ENCODE results near the gene PIEZO1. TPM values are rescaled to one million over a fixed set of nuclear protein-coding genes. Genes with fewer than 3 reads are reported as not detected.

PIEZO1 gene
- total RNA-seq, 1 experiment from 2014 or later: 47.1 TPM

DNA sequence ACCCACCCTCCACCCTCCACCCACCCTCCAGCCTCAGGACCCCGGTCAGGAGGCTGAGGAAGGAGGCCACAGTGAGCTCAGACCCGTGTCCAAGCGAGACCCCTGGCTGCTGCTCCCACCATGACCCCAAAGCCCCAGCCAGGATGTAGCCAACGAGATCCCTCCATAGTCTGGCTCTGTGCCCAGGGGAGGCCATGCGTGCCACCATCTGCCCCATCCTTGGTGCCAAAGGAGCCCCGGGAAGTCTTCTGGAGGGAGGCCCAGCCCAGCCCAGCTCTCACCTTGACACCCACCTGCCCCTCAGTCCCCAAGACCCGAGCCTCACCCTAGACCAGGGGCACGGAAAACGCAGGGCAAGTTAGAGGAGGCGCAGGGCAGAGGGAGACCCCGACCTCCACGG is 34.2 kb downstream of the PIEZO1 start:
- no peak for DNase-seq (ENCODE audit: low spot score)

DNA sequence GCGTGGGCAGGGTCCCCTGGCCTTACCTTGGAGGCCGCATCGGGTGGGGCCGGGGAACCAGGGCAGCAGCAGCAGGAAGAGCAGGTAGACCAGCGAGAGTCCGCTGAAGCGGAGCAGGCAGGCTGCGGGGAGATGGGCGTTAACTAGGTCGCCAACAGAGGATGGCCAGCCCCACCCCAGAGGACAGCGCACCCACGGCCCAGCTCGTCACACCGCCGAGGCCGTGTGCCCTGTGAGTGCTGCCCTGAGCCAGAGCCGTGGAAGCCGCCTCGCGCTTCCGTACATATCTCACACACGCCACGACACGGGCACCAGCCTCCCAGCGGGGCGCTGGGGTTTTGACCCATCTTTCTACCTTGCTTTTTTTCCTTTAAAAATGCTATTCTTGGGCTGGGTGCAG is 35.7 kb downstream of the PIEZO1 start:
- DNase-seq (ENCODE audit: low spot score): no peak

- no peak for DNase-seq (ENCODE audit: low spot score)
Measured at GRCh38 chr16:88748364-88748763, 36.7 kb downstream of the PIEZO1 start.

DNA sequence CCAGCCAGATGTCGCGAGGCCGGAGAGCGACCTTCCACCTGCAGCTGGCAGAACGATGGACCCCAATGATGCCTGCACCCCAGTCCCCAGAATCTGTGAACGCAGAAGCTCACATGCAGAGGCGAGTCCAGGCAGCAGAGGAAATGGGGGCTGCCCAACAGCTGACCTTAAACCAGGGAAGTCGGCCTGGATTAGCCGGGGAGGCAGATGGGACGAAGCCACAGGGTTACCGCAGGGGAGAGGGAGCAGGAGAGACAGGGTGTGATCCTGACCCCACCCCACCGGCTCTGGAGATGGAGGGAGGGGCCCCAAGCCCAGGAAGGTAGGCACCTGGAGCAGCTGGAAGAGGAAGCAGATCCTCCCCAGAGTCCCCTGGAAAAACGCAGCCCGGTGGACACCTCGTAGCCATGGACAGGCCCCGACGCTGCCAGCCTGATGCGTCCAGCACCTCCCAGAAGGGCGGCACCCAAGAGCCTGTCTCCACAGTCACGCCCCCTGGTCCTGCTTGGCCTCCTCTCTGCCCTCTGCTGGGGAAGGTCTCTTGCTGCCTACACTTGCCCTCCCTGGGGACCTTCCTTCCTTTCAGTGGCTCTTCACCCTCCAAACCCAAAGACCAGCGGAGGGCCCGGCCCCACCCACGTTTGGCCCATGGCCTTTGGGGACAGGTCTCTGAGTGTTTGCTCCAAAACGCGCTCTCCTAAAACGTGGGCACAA is 37.3 kb downstream of the PIEZO1 start:
- DNase-seq (ENCODE audit: low spot score): peak; percentile 45

DNA sequence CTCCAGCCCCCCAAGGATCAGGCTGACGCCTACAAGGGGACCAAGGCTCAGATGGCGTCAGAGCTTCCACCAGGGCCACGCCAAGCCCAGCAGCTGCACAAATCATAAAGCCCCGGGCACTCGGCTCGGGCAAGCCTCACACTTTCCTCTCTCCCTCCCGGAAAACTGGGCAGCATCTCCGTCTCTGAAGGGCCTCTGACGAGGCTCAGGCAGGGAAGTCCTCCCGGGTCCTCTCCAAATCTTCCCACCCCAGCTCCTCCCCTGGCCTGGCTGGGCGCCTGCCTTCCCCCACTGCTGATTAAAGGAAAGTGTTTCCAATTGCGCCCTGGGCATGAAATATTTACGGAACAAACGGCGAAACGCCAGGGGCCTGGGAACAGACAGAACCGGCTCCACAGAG is 38.5 kb downstream of the PIEZO1 start:
- DNase-seq (ENCODE audit: low spot score): no peak

DNA sequence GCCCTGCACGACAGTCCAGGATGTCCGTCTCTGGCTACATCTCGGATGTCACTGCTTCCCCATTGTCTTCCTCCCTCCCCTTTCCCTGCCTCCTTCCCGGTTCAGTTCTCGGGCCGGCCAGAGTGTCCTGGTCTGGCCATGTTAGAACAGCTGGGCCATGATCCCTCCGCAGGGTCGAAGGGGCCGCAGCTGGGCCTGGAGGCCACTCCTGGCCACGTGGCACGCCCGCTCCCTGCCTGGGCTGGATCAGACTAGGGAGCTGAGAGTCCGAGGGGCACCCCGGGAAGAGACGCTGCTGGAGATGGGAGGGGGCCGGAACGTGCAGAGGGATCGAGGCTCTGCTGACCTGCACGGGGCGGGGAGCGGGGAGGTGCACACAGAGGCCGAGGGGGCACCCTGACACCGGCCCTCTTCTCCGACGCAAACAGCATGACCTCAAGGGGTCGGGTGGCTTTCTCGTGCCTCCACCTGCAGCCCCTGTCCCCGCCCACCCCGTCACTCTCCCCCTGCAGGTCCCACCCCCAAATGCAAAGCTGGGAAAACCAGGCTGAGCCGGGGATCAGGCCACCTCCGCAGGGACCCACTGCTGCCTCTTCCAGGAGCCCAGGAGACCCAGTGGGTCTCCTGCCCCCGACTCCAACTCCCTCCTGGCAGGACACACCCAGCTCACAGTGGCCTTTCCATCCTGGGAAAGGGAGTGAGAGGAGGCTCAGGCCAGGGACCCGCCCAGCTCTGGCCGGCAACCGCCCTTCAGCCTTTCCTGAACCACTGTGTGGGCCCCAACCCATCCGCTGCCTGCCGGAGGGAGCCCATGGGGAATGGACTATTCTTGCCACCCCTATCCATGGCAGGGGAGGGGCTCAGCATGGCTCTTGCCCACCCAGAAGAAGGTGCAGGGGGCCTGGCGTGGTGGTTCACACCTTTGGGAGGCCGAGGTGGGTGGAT is 40.2 kb downstream of the PIEZO1 start:
- no peak for DNase-seq (ENCODE audit: low spot score)

GRCh38 chr16:88743693-88744576 is 41.1 kb downstream of the PIEZO1 start:
- peak; percentile 50 for DNase-seq (ENCODE audit: low spot score)

DNA sequence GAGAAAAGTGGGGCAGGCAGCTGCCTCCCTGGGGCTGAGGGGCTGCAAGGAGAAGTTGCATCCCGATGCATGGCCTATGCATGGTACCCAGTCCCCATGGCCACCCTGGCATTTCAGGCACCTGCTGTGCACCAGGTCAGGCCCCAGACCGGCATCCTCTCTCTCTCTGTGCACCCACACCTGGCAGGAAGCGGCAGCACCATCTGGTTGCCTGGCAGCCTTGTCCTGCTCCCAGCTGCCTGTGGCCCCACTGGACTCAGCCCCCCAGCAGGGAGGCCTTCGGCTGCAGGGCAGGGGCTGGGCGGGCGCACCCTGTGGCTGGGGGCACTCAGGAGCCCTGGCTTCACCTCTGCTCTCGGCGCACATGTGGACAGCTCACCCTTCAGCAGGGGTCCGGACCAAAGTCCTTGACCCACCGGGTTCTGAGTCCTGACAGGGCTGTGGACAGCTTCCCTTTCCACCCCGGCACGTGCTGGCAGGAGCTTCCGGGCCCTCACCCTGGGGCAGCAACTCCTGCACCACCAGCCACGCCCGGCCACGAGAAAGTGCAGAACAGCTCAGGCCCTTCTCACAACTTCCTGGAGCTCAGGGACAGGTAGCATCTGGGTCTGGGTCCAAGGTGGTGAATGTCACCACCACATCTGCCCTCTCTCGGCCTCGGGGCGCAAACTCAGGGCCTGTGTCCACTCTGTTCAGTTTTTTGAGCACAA is 42.0 kb downstream of the PIEZO1 start:
- no peak for DNase-seq (ENCODE audit: low spot score)

DNA sequence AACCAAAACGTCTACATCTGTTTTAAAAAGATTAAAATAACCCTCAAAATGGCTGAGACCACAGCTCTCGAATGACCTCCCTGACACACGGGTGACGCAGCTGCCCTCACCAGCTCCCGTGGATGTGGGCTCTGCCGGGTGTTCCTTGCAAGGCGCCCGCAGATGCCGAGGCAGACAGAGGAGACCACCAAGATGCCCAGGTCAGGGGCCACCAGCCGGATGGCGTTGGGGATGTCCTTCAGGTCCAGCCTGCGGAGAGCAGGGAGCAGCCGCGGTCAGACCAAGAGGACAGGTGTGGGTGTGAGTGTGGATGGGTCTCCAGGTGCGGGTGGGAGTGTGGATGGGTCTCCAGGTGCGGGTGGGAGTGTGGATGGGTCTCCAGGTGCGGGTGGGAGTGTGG is 43.7 kb downstream of the PIEZO1 start:
- no peak for DNase-seq (ENCODE audit: low spot score)

DNA sequence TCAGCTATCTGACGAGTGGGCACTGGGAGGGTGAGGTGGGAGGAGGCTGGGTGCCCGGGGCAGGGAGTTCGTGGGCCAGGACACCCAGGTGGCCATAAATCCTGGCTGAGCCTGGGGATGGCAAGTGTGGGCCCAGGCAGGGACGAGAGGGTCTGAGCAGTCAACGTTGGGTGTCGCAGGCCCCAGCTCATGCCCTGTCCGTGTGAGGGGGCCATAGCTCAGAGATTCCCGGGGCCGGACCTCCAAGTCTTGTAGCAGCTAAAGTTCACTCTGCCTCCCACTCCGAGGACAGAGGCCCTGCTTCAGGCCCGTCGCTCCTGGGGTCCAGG is 44.3 kb downstream of the PIEZO1 start:
- no peak for DNase-seq (ENCODE audit: low spot score)

- no peak for DNase-seq (ENCODE audit: low spot score)
Measured at GRCh38 chr16:88739977-88740726, 44.9 kb downstream of the PIEZO1 start.

- DNase-seq (ENCODE audit: low spot score): no peak
Measured at GRCh38 chr16:88739139-88739976, 45.7 kb downstream of the PIEZO1 start.

DNA sequence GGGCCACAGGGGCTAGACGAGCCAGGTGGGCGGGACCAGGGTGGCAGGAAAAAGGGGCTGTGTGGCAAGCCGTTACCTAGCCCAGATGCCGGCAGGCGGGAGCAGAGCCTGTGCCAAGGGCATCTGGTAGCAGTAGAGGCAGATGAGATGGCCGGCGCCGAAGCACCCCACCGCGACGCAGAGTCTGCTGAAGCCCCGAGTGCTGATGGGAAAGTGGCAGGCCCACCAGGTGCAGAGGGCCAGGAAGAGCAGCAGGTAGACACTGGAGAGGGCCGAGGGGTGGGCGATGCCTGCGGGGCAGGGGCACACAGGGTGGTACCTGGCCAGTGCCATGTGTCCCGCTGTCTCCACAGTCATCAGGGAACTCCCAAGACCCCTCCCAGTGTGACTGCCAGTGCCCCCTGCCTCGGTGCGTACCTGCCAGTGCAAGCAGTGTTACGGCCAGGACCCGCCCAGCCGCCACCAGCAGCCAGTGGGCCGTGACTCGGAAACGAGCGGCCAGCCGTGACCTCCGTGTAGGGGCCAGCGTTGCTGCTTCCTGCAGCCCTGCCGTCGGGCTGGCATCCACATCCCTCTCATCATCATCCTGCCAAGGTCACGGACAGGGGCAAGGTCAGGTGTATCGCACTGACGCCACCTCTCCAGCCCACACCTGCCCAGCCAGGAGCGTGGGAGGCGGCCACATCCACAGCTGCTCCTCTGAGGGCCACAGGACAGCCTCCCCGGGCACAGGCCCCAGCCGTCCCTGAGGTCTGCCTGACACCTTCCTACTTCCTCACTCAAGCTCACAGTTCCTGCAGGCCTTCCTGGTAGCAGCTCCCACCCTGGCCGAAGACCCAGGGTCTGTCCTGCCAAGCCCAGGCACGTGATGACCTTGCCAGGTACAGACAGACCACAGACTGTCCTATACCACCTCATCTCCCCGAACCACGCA is 46.6 kb downstream of the PIEZO1 start:
- no peak for DNase-seq (ENCODE audit: low spot score)

- peak; percentile 87 for DNase-seq (ENCODE audit: low spot score)
Measured at GRCh38 chr16:88737298-88738150, 47.5 kb downstream of the PIEZO1 start.

DNA sequence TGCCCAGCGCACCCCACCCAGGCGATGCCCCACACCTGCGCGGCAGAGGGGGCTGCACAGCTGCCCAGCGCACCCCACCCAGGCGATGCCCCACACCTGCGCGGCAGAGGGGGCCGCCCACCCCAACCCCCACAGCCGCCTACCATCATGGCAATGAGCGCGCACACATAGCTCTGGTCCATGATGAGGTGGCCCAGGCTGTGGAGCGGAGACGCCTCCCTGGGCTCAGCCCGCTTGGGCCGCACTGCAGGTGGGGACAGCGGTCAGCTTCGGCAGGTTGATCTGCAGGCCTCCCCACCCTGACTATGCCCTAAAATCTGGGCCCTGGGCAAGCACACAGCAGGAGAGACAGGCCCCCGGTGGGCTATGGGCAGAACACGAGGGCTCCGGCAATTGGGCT is 48.5 kb downstream of the PIEZO1 start:
- no peak for DNase-seq (ENCODE audit: low spot score)

DNA sequence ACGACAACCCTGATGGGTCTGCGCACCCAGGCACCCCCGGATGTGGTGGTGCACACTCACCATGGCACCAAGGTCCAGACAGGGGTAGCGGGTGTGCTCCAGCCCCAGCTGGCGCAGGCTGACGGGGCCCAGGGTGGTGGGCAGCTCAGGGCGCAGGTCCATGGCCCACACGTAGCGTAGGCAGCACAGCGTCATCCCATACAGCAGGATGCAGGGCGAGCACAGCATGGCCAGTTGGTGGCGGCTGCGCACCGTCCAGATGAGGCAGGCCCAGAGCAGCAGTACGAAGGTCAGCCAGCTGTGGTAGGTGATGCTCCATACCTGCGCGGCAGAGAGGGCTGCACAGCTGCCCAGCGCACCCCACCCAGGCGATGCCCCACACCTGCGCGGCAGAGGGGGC is 48.9 kb downstream of the PIEZO1 start:
- no peak for DNase-seq (ENCODE audit: low spot score)

DNA sequence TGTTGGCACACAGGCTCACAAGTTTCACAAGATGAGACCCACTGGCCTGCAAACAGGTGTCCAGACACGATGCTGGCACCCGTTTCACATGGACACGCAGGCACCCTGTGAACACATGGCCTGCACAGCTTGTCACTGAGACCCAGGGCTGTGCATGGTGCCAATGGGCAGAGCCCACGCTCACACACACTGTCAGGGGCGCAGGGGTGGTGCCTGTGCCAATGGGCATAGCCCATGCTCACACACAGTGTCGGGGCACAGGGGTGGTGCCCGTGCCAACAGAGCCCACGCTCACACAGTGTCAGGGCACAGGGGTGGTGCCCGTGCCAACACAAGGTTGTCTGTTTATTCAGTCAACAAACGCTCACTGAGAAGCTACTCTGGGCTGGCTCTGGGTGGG is 49.4 kb downstream of the PIEZO1 start:
- no peak for DNase-seq (ENCODE audit: low spot score)

GRCh38 chr16:88735121-88735520 is 49.9 kb downstream of the PIEZO1 start:
- no peak for DNase-seq (ENCODE audit: low spot score)
